Sigmoid colon (tissue), 4 donors: Measurements from ENCODE around the gene PDE4D.

Source experiments
- EP300 ChIP-seq, 4 donors: sonication (generic); formaldehyde crosslinking; IDR thresholded peaks; one replicate each; pipeline ENCODE4 v1.6.1; 2017; ENCODE audit warnings: antibody characterized with exemption in 4 of 4
- POLR2A ChIP-seq, 2 donors: fragments of 450-650 bp; IDR thresholded peaks; one replicate each; pipeline ENCODE4 v1.6.1; 2016; ENCODE audit warnings: antibody characterized with exemption in 2 of 2, mild to moderate bottlenecking in 2 of 2, moderate library complexity in 2 of 2
- POLR2AphosphoS5 ChIP-seq, 4 donors: sonication (generic); formaldehyde crosslinking; IDR thresholded peaks; one replicate each; pipeline ENCODE4 v1.6.1; 2017; ENCODE audit warnings: antibody characterized with exemption in 4 of 4
- TF ChIP-seq, protein P1 (sequence below), 4 experiments: fragments of 450-650 bp in 3 of 4; fragments of 200-600 bp in 1 of 4; IDR thresholded peaks; one replicate each; pipeline ENCODE4 v1.5.1; 2016 to 2019; ENCODE audit warnings: antibody characterized with exemption in 4 of 4, mild to moderate bottlenecking in 3 of 4, moderate library complexity in 2 of 4

DNA sequence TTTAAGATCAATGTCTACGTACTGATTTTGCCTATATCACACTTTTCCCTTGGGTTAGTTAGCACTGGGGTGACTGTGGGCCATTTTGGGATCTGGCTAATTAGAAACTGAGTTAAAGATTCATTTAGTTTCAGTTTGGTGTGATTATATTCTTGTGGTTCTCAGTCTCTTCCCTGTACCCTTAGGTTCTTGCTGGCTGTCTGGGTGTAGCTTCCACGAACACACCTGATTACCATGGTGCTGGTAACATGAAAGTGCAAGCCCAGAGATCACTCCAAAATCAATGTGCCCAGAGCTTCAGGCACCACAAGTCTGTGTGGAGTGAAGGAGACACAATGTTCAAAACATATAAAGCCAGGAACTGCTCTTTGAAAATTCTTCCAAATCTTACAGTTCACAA, 248.1 kb downstream of the PDE4D start:
- TF ChIP-seq, protein P1, sequence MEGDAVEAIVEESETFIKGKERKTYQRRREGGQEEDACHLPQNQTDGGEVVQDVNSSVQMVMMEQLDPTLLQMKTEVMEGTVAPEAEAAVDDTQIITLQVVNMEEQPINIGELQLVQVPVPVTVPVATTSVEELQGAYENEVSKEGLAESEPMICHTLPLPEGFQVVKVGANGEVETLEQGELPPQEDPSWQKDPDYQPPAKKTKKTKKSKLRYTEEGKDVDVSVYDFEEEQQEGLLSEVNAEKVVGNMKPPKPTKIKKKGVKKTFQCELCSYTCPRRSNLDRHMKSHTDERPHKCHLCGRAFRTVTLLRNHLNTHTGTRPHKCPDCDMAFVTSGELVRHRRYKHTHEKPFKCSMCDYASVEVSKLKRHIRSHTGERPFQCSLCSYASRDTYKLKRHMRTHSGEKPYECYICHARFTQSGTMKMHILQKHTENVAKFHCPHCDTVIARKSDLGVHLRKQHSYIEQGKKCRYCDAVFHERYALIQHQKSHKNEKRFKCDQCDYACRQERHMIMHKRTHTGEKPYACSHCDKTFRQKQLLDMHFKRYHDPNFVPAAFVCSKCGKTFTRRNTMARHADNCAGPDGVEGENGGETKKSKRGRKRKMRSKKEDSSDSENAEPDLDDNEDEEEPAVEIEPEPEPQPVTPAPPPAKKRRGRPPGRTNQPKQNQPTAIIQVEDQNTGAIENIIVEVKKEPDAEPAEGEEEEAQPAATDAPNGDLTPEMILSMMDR (IDR thresholded peaks at IDR 0.05) = no peak
- no peak for TF ChIP-seq POLR2AphosphoS5 (IDR thresholded peaks at IDR 0.05)
- no peak for TF ChIP-seq POLR2A (IDR thresholded peaks at IDR 0.05)
- TF ChIP-seq EP300 (IDR thresholded peaks at IDR 0.05) = no peak
